ENCODE results near the gene ELOVL6. TPM values are rescaled to one million over a fixed set of nuclear protein-coding genes. Genes with fewer than 3 reads are reported as not detected.

The ELOVL6 gene
- polyA plus RNA-seq, 1 donor = 14.1 TPM

- Histone ChIP-seq H3K27ac (ENCODE audit: low read length) (no peak overlapping the region), H3K27me3 (ENCODE audit: control insufficient read depth, insufficient read depth, low read length) (no peaks in the 10 kb centered on the region), H3K4me3 (ENCODE audit: low read length) (no peak overlapping the region), H3K4me1 (ENCODE audit: control insufficient read depth, insufficient read depth, low read length) (peaks cover 7% of the 10 kb centered on the region), H3K9me3 (ENCODE audit: control insufficient read depth, low read depth, low read length) (no peaks in the 10 kb centered on the region), H3K36me3 (ENCODE audit: control insufficient read depth, insufficient read depth, low read length) (no peaks in the 10 kb centered on the region)
- no CpG with 5 or more reads among the region's 6 CpGs for WGBS (ENCODE audit: insufficient coverage, low lambda C conversion rate)
- DNase-seq = no peak
Measured at GRCh38 chr4:110014233-110014632, 184.2 kb downstream of the ELOVL6 start.

DNA sequence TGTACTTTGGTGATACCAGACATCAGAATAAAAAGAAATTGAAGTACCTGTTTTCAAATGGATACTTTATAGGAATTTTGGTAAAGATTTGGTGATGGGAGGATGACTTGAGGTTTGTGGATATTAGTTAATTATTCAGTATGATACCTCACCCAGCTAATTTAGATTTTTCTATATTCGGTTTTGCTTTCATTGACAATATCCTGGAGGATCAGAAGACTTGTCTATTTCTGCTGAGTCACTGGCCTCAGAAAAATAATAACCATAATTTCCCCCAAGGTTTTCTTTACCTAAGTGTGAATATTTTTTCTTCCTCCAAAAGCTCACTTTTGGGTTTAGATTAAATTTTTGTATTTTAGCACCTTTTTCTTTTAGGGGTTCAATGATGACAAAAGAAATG, 185.5 kb downstream of the ELOVL6 start:
- H3K4me3 ChIP-seq (ENCODE audit: low read length) = no peak overlapping the region
- peaks cover 11% of the 10 kb centered on the region for H3K4me1 ChIP-seq (ENCODE audit: control insufficient read depth, insufficient read depth, low read length)
- DNase-seq = no peak
- H3K27me3 ChIP-seq (ENCODE audit: control insufficient read depth, insufficient read depth, low read length) = no peaks in the 10 kb centered on the region
- no peaks in the 10 kb centered on the region for H3K9me3 ChIP-seq (ENCODE audit: control insufficient read depth, low read depth, low read length)
- H3K36me3 ChIP-seq (ENCODE audit: control insufficient read depth, insufficient read depth, low read length) = no peaks in the 10 kb centered on the region
- WGBS (ENCODE audit: insufficient coverage, low lambda C conversion rate) = 88% methylated on average over 1 of the region's 1 CpG
- H3K27ac ChIP-seq (ENCODE audit: low read length) = no peak overlapping the region

DNA sequence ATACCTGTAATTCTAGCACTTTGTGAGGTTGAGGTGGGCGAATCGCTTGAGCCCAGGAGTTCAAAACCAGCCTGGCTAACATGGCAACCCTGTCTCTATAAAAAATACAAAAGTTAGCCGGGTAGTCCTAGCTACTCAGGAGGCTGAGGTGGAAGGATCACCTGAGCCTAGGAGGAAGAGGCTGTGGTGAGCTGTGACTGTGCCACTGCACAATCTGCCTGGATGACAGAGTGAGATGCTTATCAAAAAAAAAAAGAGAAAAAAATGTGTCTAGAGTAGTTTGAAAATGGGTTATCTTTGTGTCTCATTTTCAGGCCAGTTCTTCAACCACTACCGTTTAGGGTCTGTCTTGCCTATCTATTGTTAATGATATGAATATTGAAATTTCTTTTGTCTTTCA, 187.6 kb downstream of the ELOVL6 start:
- Histone ChIP-seq H3K27ac (ENCODE audit: low read length) (no peak overlapping the region), H3K36me3 (ENCODE audit: control insufficient read depth, insufficient read depth, low read length) (no peaks in the 10 kb centered on the region), H3K27me3 (ENCODE audit: control insufficient read depth, insufficient read depth, low read length) (no peaks in the 10 kb centered on the region), H3K4me1 (ENCODE audit: control insufficient read depth, insufficient read depth, low read length) (peaks cover 12% of the 10 kb centered on the region), H3K9me3 (ENCODE audit: control insufficient read depth, low read depth, low read length) (no peaks in the 10 kb centered on the region), H3K4me3 (ENCODE audit: low read length) (no peak overlapping the region)
- WGBS (ENCODE audit: insufficient coverage, low lambda C conversion rate) = 67% methylated on average over 1 of the region's 4 CpGs
- no peak for DNase-seq

GRCh38 chr4:110009550-110009949, 188.9 kb downstream of the ELOVL6 start:
- no peaks in the 10 kb centered on the region for H3K9me3 ChIP-seq (ENCODE audit: control insufficient read depth, low read depth, low read length)
- H3K27ac ChIP-seq (ENCODE audit: low read length) = no peak overlapping the region
- WGBS (ENCODE audit: insufficient coverage, low lambda C conversion rate) = no CpG with 5 or more reads among the region's 2 CpGs
- no peaks in the 10 kb centered on the region for H3K27me3 ChIP-seq (ENCODE audit: control insufficient read depth, insufficient read depth, low read length)
- H3K36me3 ChIP-seq (ENCODE audit: control insufficient read depth, insufficient read depth, low read length) = no peaks in the 10 kb centered on the region
- peak; percentile 45 to 67 for DNase-seq
- H3K4me1 ChIP-seq (ENCODE audit: control insufficient read depth, insufficient read depth, low read length) = peaks cover 12% of the 10 kb centered on the region
- H3K4me3 ChIP-seq (ENCODE audit: low read length) = no peak overlapping the region

- Histone ChIP-seq H3K4me3 (ENCODE audit: low read length) (no peak overlapping the region), H3K9me3 (ENCODE audit: control insufficient read depth, low read depth, low read length) (no peaks in the 10 kb centered on the region), H3K36me3 (ENCODE audit: control insufficient read depth, insufficient read depth, low read length) (no peaks in the 10 kb centered on the region), H3K27me3 (ENCODE audit: control insufficient read depth, insufficient read depth, low read length) (no peaks in the 10 kb centered on the region), H3K27ac (ENCODE audit: low read length) (no peak overlapping the region), H3K4me1 (ENCODE audit: control insufficient read depth, insufficient read depth, low read length) (peaks cover 12% of the 10 kb centered on the region)
- no peak for DNase-seq
- WGBS (ENCODE audit: insufficient coverage, low lambda C conversion rate) = no CpG with 5 or more reads among the region's 2 CpGs
Measured at GRCh38 chr4:110008540-110008939, 189.9 kb downstream of the ELOVL6 start.

- WGBS (ENCODE audit: insufficient coverage, low lambda C conversion rate) = no CpG with 5 or more reads among the region's 3 CpGs
- H3K4me1 ChIP-seq (ENCODE audit: control insufficient read depth, insufficient read depth, low read length) = peaks cover 16% of the 10 kb centered on the region
- DNase-seq = no peak
- H3K9me3 ChIP-seq (ENCODE audit: control insufficient read depth, low read depth, low read length) = no peaks in the 10 kb centered on the region
- H3K27me3 ChIP-seq (ENCODE audit: control insufficient read depth, insufficient read depth, low read length) = no peaks in the 10 kb centered on the region
- no peak overlapping the region for H3K27ac ChIP-seq (ENCODE audit: low read length)
- no peak overlapping the region for H3K4me3 ChIP-seq (ENCODE audit: low read length)
- no peaks in the 10 kb centered on the region for H3K36me3 ChIP-seq (ENCODE audit: control insufficient read depth, insufficient read depth, low read length)
Measured at GRCh38 chr4:110007217-110007616, 191.2 kb downstream of the ELOVL6 start.

- 0% methylated on average over 1 of the region's 1 CpG for WGBS (ENCODE audit: insufficient coverage, low lambda C conversion rate)
- H3K4me3 ChIP-seq (ENCODE audit: low read length) = no peak overlapping the region
- H3K27ac ChIP-seq (ENCODE audit: low read length) = no peak overlapping the region
- DNase-seq = peak; percentile 35 to 54
- H3K4me1 ChIP-seq (ENCODE audit: control insufficient read depth, insufficient read depth, low read length) = peaks cover 16% of the 10 kb centered on the region
- no peaks in the 10 kb centered on the region for H3K36me3 ChIP-seq (ENCODE audit: control insufficient read depth, insufficient read depth, low read length)
- H3K27me3 ChIP-seq (ENCODE audit: control insufficient read depth, insufficient read depth, low read length) = no peaks in the 10 kb centered on the region
- H3K9me3 ChIP-seq (ENCODE audit: control insufficient read depth, low read depth, low read length) = no peaks in the 10 kb centered on the region
Measured at GRCh38 chr4:110005461-110006056, 192.9 kb downstream of the ELOVL6 start.

DNA sequence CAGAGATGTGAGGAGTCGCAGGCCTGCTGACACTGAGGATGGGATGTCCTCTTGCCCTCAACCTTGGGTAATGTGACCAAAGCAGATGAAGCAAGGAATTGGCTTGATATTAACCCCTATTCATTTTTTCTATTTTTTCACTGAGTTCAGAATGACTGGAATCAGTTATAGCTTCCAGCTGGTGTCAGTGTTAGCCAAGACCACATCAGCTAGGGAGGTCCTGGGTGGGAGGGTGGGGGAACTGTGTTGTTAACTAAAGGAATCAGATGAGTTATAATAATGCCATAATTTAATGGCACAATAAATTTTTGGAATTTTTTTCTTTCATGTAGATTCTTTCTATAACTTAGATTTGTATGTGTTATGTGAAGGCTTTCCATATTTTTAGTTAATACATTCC, 193.9 kb downstream of the ELOVL6 start:
- no peak for DNase-seq
- Histone ChIP-seq H3K4me1 (ENCODE audit: control insufficient read depth, insufficient read depth, low read length) (peaks cover 13% of the 10 kb centered on the region), H3K27me3 (ENCODE audit: control insufficient read depth, insufficient read depth, low read length) (no peaks in the 10 kb centered on the region), H3K27ac (ENCODE audit: low read length) (no peak overlapping the region), H3K9me3 (ENCODE audit: control insufficient read depth, low read depth, low read length) (no peaks in the 10 kb centered on the region), H3K4me3 (ENCODE audit: low read length) (no peak overlapping the region), H3K36me3 (ENCODE audit: control insufficient read depth, insufficient read depth, low read length) (no peaks in the 10 kb centered on the region)
- WGBS (ENCODE audit: insufficient coverage, low lambda C conversion rate) = no CpG with 5 or more reads among the region's 1 CpG

GRCh38 chr4:110003401-110004187, 194.8 kb downstream of the ELOVL6 start:
- no peaks in the 10 kb centered on the region for H3K36me3 ChIP-seq (ENCODE audit: control insufficient read depth, insufficient read depth, low read length)
- 80% methylated on average over 1 of the region's 6 CpGs for WGBS (ENCODE audit: insufficient coverage, low lambda C conversion rate)
- no peak overlapping the region for H3K27ac ChIP-seq (ENCODE audit: low read length)
- peaks cover 11% of the 10 kb centered on the region for H3K4me1 ChIP-seq (ENCODE audit: control insufficient read depth, insufficient read depth, low read length)
- DNase-seq = no peak
- H3K4me3 ChIP-seq (ENCODE audit: low read length) = no peak overlapping the region
- H3K9me3 ChIP-seq (ENCODE audit: control insufficient read depth, low read depth, low read length) = no peaks in the 10 kb centered on the region
- H3K27me3 ChIP-seq (ENCODE audit: control insufficient read depth, insufficient read depth, low read length) = no peaks in the 10 kb centered on the region

- Histone ChIP-seq H3K4me1 (ENCODE audit: control insufficient read depth, insufficient read depth, low read length) (peaks cover 7% of the 10 kb centered on the region), H3K9me3 (ENCODE audit: control insufficient read depth, low read depth, low read length) (no peaks in the 10 kb centered on the region), H3K4me3 (ENCODE audit: low read length) (no peak overlapping the region), H3K27me3 (ENCODE audit: control insufficient read depth, insufficient read depth, low read length) (no peaks in the 10 kb centered on the region), H3K36me3 (ENCODE audit: control insufficient read depth, insufficient read depth, low read length) (no peaks in the 10 kb centered on the region), H3K27ac (ENCODE audit: low read length) (no peak overlapping the region)
- 82% methylated on average over 3 of the region's 3 CpGs for WGBS (ENCODE audit: insufficient coverage, low lambda C conversion rate)
- no peak for DNase-seq
Measured at GRCh38 chr4:110002326-110002725, 196.1 kb downstream of the ELOVL6 start.

GRCh38 chr4:109999585-109999912, 198.9 kb downstream of the ELOVL6 start:
- no CpG with 5 or more reads among the region's 9 CpGs for WGBS (ENCODE audit: insufficient coverage, low lambda C conversion rate)
- H3K4me3 ChIP-seq (ENCODE audit: low read length) = no peak overlapping the region

More at GRCh38 chr4:109999585-109999912, 198.9 kb downstream of the ELOVL6 start:
- Histone ChIP-seq H3K36me3 (ENCODE audit: control insufficient read depth, insufficient read depth, low read length) (no peaks in the 10 kb centered on the region), H3K4me1 (ENCODE audit: control insufficient read depth, insufficient read depth, low read length) (peaks cover 7% of the 10 kb centered on the region), H3K27ac (ENCODE audit: low read length) (no peak overlapping the region), H3K27me3 (ENCODE audit: control insufficient read depth, insufficient read depth, low read length) (no peaks in the 10 kb centered on the region), H3K9me3 (ENCODE audit: control insufficient read depth, low read depth, low read length) (no peaks in the 10 kb centered on the region)
- no peak for DNase-seq

All from large intestine (tissue), 3 donors.